HEK293 (cell line): ENCODE data around the gene CCDC187.
A peak's percentile ranks its signal among the peaks of the same experiment; 100 is the strongest.

ENCODE experiments used
- HOXD13 ChIP-seq: sonication (generic); formaldehyde crosslinking; IDR thresholded peaks from 2 replicates; pipeline ENCODE4 v1.8.0; 2022; ENCODE audit warnings: missing genetic modification reagents, borderline replicate concordance
- MZF1 ChIP-seq: fragments of 450-650 bp; formaldehyde crosslinking; IDR thresholded peaks from 2 replicates; pipeline ENCODE4 v1.5.1; 2017; ENCODE audit warnings: missing biosample characterization, missing genetic modification characterization, borderline replicate concordance
- PATZ1 ChIP-seq: fragments of 450-650 bp; formaldehyde crosslinking; IDR thresholded peaks from 2 replicates; pipeline ENCODE4 v1.5.1; 2016; ENCODE audit warnings: missing biosample characterization, missing genetic modification characterization
- SP2 ChIP-seq: fragments of 450-650 bp; formaldehyde crosslinking; IDR thresholded peaks from 2 replicates; pipeline ENCODE4 v1.5.1; 2016; ENCODE audit warnings: missing biosample characterization, missing genetic modification characterization
- TCF7L2 ChIP-seq: IDR thresholded peaks from 2 replicates; pipeline ENCODE4 v1.6.1; 2011; ENCODE audit warnings: low read depth, mild to moderate bottlenecking, inconsistent platforms, low read length, moderate library complexity, borderline replicate concordance
- ZBTB1 ChIP-seq: fragments of 450-650 bp; formaldehyde crosslinking; IDR thresholded peaks from 2 replicates; pipeline ENCODE4 v1.5.1; 2016; ENCODE audit warnings: missing biosample characterization, missing genetic modification characterization
- ZBTB17 ChIP-seq: fragments of 450-650 bp; formaldehyde crosslinking; IDR thresholded peaks from 2 replicates; pipeline ENCODE4 v1.5.1; 2016; ENCODE audit warnings: missing biosample characterization, missing genetic modification characterization
- ZBTB8A ChIP-seq: fragments of 450-650 bp; formaldehyde crosslinking; IDR thresholded peaks from 2 replicates; pipeline ENCODE4 v1.5.1; 2016; ENCODE audit warnings: missing biosample characterization, missing genetic modification characterization
- ZFP37 ChIP-seq: fragments of 450-650 bp; formaldehyde crosslinking; IDR thresholded peaks from 2 replicates; pipeline ENCODE4 v1.5.1; 2016; ENCODE audit warnings: missing biosample characterization, missing genetic modification characterization
- ZNF132 ChIP-seq: fragments of 450-650 bp; formaldehyde crosslinking; IDR thresholded peaks from 2 replicates; pipeline ENCODE4 v1.5.1; 2017; ENCODE audit warnings: missing biosample characterization, missing genetic modification characterization, borderline replicate concordance
- ZNF133 ChIP-seq: fragments of 450-650 bp; formaldehyde crosslinking; IDR thresholded peaks from 2 replicates; pipeline ENCODE4 v1.5.1; 2016; ENCODE audit warnings: missing biosample characterization, missing genetic modification characterization
- ZNF140 ChIP-seq: fragments of 450-650 bp; formaldehyde crosslinking; IDR thresholded peaks from 2 replicates; pipeline ENCODE4 v1.5.1; 2016; ENCODE audit warnings: missing biosample characterization, missing genetic modification characterization
- ZNF169 ChIP-seq: fragments of 450-650 bp; formaldehyde crosslinking; IDR thresholded peaks from 2 replicates; pipeline ENCODE4 v1.5.1; 2016; ENCODE audit warnings: missing biosample characterization, missing genetic modification characterization
- ZNF184 ChIP-seq: fragments of 450-650 bp; IDR thresholded peaks from 2 replicates; pipeline ENCODE4 v1.5.1; 2018; ENCODE audit warnings: missing biosample characterization, mild to moderate bottlenecking, missing genetic modification characterization
- ZNF239 ChIP-seq: fragments of 450-650 bp; formaldehyde crosslinking; IDR thresholded peaks from 2 replicates; pipeline ENCODE4 v1.5.1; 2016; ENCODE audit warnings: missing biosample characterization, missing genetic modification characterization
- ZNF26 ChIP-seq: fragments of 450-650 bp; formaldehyde crosslinking; IDR thresholded peaks from 2 replicates; pipeline ENCODE4 v1.5.1; 2016; ENCODE audit warnings: missing biosample characterization, missing genetic modification characterization
- ZNF362 ChIP-seq: fragments of 450-650 bp; formaldehyde crosslinking; IDR thresholded peaks from 2 replicates; pipeline ENCODE4 v1.5.1; 2016; ENCODE audit warnings: missing biosample characterization, missing genetic modification characterization
- ZNF391 ChIP-seq: fragments of 450-650 bp; formaldehyde crosslinking; IDR thresholded peaks from 2 replicates; pipeline ENCODE4 v1.5.1; 2016; ENCODE audit warnings: low read depth, missing biosample characterization, missing genetic modification characterization, borderline replicate concordance
- ZNF558 ChIP-seq: fragments of 450-650 bp; formaldehyde crosslinking; IDR thresholded peaks from 2 replicates; pipeline ENCODE4 v1.5.1; 2016; ENCODE audit warnings: missing biosample characterization, missing genetic modification characterization
- ZNF560 ChIP-seq: fragments of 450-650 bp; formaldehyde crosslinking; IDR thresholded peaks from 2 replicates; pipeline ENCODE4 v1.5.1; 2017; ENCODE audit warnings: missing biosample characterization, missing genetic modification characterization, borderline replicate concordance
- ZNF571 ChIP-seq: fragments of 450-650 bp; formaldehyde crosslinking; IDR thresholded peaks from 2 replicates; pipeline ENCODE4 v1.5.0; 2017; ENCODE audit warnings: missing biosample characterization, missing genetic modification characterization
- ZNF600 ChIP-seq: fragments of 450-650 bp; formaldehyde crosslinking; IDR thresholded peaks from 2 replicates; pipeline ENCODE4 v1.5.1; 2016; ENCODE audit warnings: missing biosample characterization, missing genetic modification characterization
- ZNF621 ChIP-seq: fragments of 450-650 bp; formaldehyde crosslinking; IDR thresholded peaks from 2 replicates; pipeline ENCODE4 v1.5.1; 2017; ENCODE audit warnings: missing biosample characterization, missing genetic modification characterization
- ZNF626 ChIP-seq: fragments of 450-650 bp; sonication (Bioruptor Pico); formaldehyde crosslinking; IDR thresholded peaks from 2 replicates; pipeline ENCODE4 v1.5.1; 2018; ENCODE audit warnings: missing biosample characterization, missing genetic modification characterization, inconsistent platforms
- ZNF654 ChIP-seq: fragments of 450-650 bp; formaldehyde crosslinking; IDR thresholded peaks from 2 replicates; pipeline ENCODE4 v1.5.1; 2016; ENCODE audit warnings: low read depth, missing biosample characterization, missing genetic modification characterization
- ZNF677 ChIP-seq: fragments of 450-650 bp; IDR thresholded peaks from 2 replicates; pipeline ENCODE4 v1.5.0; 2018; ENCODE audit warnings: missing biosample characterization, mild to moderate bottlenecking, missing genetic modification characterization, moderate library complexity
- TF ChIP-seq, protein P1 (sequence below): fragments of 450-650 bp; formaldehyde crosslinking; IDR thresholded peaks from 2 replicates; pipeline ENCODE4 v1.5.1; 2017; ENCODE audit warnings: missing biosample characterization, missing genetic modification characterization

Gene CCDC187

GRCh38 chr9:136328622-136329041, 24.7 kb upstream of the CCDC187 start (continued):
- TF ChIP-seq ZBTB17 (tag by site-specific recombination) (peak; percentile 86), ZNF558 (tag by site-specific recombination) (no peak), ZNF169 (tag by site-specific recombination) (no peak), ZNF184 (tag by site-specific recombination) (no peak), HOXD13 (CRISPR knock-in tag) (no peak), ZNF133 (no peak), PATZ1 (tag by site-specific recombination) (peak; percentile 43), ZNF132 (tag by site-specific recombination) (no peak), ZNF621 (no peak), ZNF140 (no peak), ZNF600 (tag by site-specific recombination) (peak; percentile 84), ZBTB1 (tag by site-specific recombination) (no peak), ZNF362 (tag by site-specific recombination) (no peak), ZNF677 (no peak), SP2 (tag by site-specific recombination) (0 out of 2 replicates have a peak, but pooled peaks have one; percentile 10), TCF7L2 (no peak), ZNF571 (tag by site-specific recombination) (no peak), ZNF626 (tag by site-specific recombination) (no peak), ZNF239 (no peak), ZFP37 (tag by site-specific recombination) (no peak), ZBTB8A (0 out of 2 replicates have a peak, but pooled peaks have one; percentile 5), ZNF391 (tag by site-specific recombination) (no peak), ZNF26 (no peak), ZNF560 (no peak), MZF1 (no peak), ZNF654 (tag by site-specific recombination) (no peak)
- TF ChIP-seq, protein P1, sequence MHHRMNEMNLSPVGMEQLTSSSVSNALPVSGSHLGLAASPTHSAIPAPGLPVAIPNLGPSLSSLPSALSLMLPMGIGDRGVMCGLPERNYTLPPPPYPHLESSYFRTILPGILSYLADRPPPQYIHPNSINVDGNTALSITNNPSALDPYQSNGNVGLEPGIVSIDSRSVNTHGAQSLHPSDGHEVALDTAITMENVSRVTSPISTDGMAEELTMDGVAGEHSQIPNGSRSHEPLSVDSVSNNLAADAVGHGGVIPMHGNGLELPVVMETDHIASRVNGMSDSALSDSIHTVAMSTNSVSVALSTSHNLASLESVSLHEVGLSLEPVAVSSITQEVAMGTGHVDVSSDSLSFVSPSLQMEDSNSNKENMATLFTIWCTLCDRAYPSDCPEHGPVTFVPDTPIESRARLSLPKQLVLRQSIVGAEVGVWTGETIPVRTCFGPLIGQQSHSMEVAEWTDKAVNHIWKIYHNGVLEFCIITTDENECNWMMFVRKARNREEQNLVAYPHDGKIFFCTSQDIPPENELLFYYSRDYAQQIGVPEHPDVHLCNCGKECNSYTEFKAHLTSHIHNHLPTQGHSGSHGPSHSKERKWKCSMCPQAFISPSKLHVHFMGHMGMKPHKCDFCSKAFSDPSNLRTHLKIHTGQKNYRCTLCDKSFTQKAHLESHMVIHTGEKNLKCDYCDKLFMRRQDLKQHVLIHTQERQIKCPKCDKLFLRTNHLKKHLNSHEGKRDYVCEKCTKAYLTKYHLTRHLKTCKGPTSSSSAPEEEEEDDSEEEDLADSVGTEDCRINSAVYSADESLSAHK (tag by site-specific recombination): peak; percentile 68; the same call in 1 of the 2 replicates
